ENCODE data around the gene FSIP1. TPM values are rescaled to one million over a fixed set of nuclear protein-coding genes. Genes with fewer than 3 reads are reported as not detected.
A peak's percentile ranks its signal among the peaks of the same experiment; 100 is the strongest.

Gene FSIP1
- total RNA-seq, 1 donor from 2014 or later = 2.9 TPM

DNA sequence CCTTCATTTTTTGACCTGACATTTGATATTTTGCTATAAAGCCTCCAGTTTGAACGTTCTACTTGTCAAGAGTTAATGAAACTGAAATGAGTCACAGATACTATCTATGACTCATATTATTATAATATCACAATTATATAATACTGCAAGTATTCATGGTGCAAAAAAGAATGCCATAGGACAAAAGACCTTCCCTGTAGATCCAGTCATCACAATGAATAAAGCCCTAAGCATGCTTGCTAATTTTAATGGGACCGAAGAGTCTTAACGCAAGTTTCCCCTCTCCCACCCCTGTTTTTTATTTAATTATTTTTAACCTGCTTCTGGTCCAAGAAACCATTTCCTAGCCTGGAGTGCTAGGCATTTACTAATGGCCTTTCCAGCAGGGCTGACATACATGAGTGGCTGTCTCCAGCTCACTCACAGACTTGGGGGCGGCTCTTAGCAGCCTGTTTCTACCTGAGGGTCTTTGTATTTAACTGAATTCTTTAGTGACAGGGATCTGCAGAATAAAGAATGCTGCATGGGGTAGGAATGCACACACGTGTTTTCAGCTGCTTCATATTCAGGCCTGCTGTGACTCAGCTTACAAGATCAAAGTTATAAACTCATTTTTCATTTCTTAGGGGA lies 140.5 kb downstream of the FSIP1 start:
- Mint-ChIP-seq H3K4me3 (no peak overlapping the region), H3K27me3 (no peaks in the 10 kb centered on the region), H3K9me3 (no peaks in the 10 kb centered on the region), H3K27ac (peak overlapping the region; percentile 53), H3K4me1 (ENCODE audit: unreplicated experiment) (peaks cover 23% of the 10 kb centered on the region), H3K36me3 (no peaks in the 10 kb centered on the region)
- TF ChIP-seq CTCF (conservative IDR thresholded peaks at IDR 0.05) = no peak
- no peak for DNase-seq (ENCODE audit: extremely low spot score, unreplicated experiment)

DNA sequence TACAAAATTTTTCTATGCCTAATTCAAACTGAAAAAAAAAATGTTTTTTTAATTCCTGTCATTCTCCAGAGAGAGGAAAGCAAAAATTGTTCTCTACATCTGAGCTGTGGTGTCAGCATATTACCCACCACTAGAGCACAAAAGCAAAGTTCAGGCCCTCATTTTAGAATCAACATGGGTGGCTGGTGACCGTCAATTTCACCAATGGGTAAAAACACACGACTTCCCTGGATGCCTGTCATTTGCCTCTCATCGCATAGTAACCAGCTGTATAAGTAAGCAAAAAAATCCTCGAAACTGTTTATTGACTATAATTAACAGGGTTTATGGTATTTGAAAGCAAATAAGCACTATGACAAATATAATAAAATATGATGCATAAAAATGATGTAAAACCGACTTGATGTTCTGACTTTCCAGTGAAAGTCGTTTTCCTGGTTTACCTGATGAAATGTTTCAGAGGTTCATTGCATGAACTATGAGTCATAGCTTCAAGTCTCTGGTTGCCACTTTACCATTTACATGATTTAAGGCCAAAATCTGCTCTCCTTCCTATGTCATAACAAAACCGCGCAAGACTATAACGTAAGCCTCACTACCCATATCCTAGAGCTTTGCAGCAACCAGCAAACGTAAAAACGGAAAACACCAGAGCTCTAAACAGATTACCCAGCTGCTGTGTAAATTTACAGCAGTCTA lies 141.3 kb downstream of the FSIP1 start:
- H3K4me1 Mint-ChIP-seq (ENCODE audit: unreplicated experiment) = peaks cover 23% of the 10 kb centered on the region
- peak overlapping the region; percentile 26 for H3K27ac Mint-ChIP-seq
- no peak for DNase-seq (ENCODE audit: extremely low spot score, unreplicated experiment)
- H3K9me3 Mint-ChIP-seq = no peaks in the 10 kb centered on the region
- no peak overlapping the region for H3K4me3 Mint-ChIP-seq
- no peaks in the 10 kb centered on the region for H3K27me3 Mint-ChIP-seq
- H3K36me3 Mint-ChIP-seq = no peaks in the 10 kb centered on the region
- TF ChIP-seq CTCF (conservative IDR thresholded peaks at IDR 0.05) = peak; percentile 51

DNA sequence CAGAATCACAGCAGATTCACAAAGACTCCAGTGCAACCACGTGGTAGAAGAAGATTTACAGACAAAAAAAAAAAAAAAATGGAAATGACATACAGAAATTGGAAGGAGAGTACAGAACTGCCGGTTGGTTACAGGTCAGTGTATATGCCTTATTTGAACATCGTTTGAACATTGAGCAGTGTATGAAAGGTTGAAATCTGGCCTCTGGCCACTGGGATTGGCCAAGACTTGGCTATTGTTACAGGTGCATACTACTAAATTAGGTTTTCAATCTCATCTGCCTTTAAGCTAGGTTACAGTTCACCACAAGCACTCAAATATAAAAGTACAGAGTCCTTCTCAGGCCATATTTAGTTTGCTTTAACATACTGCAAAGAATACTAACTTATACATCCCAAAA lies 142.0 kb downstream of the FSIP1 start:
- H3K27me3 Mint-ChIP-seq = no peaks in the 10 kb centered on the region
- no peak overlapping the region for H3K4me3 Mint-ChIP-seq
- H3K27ac Mint-ChIP-seq = no peak overlapping the region
- no peaks in the 10 kb centered on the region for H3K36me3 Mint-ChIP-seq
- peaks cover 5% of the 10 kb centered on the region for H3K9me3 Mint-ChIP-seq
- TF ChIP-seq CTCF (conservative IDR thresholded peaks at IDR 0.05) = no peak
- DNase-seq (ENCODE audit: extremely low spot score, unreplicated experiment) = no peak
- peaks cover 23% of the 10 kb centered on the region for H3K4me1 Mint-ChIP-seq (ENCODE audit: unreplicated experiment)

GRCh38 chr15:39639037-39639436 lies 143.6 kb downstream of the FSIP1 start:
- Mint-ChIP-seq H3K36me3 (no peaks in the 10 kb centered on the region), H3K4me1 (ENCODE audit: unreplicated experiment) (peaks cover 19% of the 10 kb centered on the region), H3K27ac (no peak overlapping the region), H3K9me3 (peaks cover 5% of the 10 kb centered on the region), H3K4me3 (no peak overlapping the region), H3K27me3 (no peaks in the 10 kb centered on the region)
- TF ChIP-seq CTCF (conservative IDR thresholded peaks at IDR 0.05) = no peak
- DNase-seq (ENCODE audit: extremely low spot score, unreplicated experiment) = no peak

DNA sequence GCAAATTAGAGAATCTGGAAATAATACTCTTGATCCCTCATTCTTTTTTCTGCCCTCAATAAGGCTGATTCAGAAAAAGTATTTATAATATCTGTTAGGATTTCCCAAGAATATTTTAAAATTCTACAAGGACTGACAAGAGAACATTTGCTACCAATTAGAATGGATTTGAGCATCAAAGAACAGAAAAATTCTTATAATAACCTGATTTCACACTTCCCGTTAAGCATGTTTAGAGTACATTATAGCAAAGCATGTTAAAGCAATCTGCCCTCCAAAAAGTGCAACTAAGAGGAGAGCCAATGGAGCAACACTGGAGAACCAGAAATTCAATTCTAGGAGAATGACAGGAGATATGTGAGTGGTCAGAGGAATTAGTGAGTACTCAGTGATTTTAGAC lies 144.6 kb downstream of the FSIP1 start:
- no peak for DNase-seq (ENCODE audit: extremely low spot score, unreplicated experiment)
- Mint-ChIP-seq H3K9me3 (peaks cover 5% of the 10 kb centered on the region), H3K4me3 (no peak overlapping the region), H3K27me3 (no peaks in the 10 kb centered on the region), H3K27ac (no peak overlapping the region), H3K4me1 (ENCODE audit: unreplicated experiment) (peaks cover 17% of the 10 kb centered on the region), H3K36me3 (no peaks in the 10 kb centered on the region)
- no peak for TF ChIP-seq CTCF (conservative IDR thresholded peaks at IDR 0.05)
